Measurements from ENCODE around the gene GRK5. TPM values are rescaled to one million over a fixed set of nuclear protein-coding genes. Genes with fewer than 3 reads are reported as not detected.

Gene GRK5
- total RNA-seq, 4 donors from 2014 or later, result 11.6 to 38.2 (median 21.4) TPM

DNA sequence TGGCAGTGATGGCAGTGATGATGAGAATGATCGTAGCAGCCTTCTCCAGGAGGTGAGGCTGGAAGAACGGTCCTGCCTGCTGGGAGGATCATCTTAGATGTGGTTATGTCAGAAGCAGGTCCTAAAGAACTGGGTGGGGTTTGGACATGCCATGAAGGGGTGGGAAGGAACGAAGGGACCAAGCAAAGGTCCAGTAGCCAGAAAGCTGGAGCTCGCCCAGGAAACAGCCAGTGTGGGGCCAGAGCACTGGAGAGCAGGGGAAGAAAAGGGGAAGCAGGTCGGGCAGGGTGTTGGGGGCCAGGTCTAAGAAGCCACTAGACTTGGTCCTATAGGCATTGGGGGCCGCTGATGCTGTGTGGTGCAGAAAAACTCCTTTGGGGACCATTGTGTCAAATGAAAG lies 207.8 kb downstream of the GRK5 start:
- TF ChIP-seq, protein P1, sequence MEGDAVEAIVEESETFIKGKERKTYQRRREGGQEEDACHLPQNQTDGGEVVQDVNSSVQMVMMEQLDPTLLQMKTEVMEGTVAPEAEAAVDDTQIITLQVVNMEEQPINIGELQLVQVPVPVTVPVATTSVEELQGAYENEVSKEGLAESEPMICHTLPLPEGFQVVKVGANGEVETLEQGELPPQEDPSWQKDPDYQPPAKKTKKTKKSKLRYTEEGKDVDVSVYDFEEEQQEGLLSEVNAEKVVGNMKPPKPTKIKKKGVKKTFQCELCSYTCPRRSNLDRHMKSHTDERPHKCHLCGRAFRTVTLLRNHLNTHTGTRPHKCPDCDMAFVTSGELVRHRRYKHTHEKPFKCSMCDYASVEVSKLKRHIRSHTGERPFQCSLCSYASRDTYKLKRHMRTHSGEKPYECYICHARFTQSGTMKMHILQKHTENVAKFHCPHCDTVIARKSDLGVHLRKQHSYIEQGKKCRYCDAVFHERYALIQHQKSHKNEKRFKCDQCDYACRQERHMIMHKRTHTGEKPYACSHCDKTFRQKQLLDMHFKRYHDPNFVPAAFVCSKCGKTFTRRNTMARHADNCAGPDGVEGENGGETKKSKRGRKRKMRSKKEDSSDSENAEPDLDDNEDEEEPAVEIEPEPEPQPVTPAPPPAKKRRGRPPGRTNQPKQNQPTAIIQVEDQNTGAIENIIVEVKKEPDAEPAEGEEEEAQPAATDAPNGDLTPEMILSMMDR (IDR thresholded peaks at IDR 0.05; ENCODE audit: low read depth), result no peak

- TF ChIP-seq, protein P1 (IDR thresholded peaks at IDR 0.05; ENCODE audit: low read depth), result no peak
Measured at GRCh38 chr10:119415536-119416503, 208.4 kb downstream of the GRK5 start.

GRCh38 chr10:119416855-119417254 lies 209.5 kb downstream of the GRK5 start:
- TF ChIP-seq, protein P1 (IDR thresholded peaks at IDR 0.05; ENCODE audit: low read depth), result no peak

DNA sequence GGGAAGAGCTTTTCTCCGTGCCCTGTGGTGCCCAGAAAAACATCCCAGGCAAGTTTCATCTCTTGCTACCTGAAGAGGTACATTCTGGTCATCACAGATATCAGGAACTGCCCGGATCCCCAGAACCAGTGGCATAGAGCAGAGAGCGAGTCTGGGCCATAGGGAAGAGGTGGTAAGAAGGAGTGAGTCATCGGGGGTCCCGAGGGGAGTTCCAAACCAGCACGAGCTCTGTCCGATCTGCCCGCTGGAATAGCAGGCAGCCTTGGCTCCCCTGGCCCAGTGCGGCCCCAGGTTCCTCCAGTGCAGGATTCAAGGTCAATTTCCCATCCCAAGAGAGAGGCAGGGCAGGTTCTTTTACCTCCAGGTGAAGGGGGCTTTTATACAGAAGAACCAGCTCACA lies 210.5 kb downstream of the GRK5 start:
- TF ChIP-seq, protein P1 (IDR thresholded peaks at IDR 0.05; ENCODE audit: low read depth), result no peak

DNA sequence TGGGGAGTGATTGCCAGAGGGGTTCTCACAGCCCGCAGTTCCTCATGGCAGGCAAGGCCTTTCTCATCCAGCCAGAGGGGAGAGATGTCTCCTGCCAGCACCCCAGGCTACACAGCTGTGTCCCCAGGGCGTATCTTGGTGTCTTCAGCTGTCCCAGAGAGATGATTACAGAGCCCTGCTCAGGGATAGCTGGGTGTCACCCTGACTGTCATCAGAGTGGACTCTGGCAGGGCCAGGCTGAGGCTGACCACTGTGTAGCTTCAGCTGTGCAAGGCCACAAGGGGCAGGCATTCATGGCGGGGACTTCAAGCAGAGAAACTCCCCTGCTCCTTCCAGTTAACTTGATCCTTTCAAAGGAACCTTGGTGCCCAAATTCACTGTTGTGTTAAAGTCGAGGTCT lies 211.0 kb downstream of the GRK5 start:
- TF ChIP-seq, protein P1 (IDR thresholded peaks at IDR 0.05; ENCODE audit: low read depth), result no peak

- TF ChIP-seq, protein P1 (IDR thresholded peaks at IDR 0.05; ENCODE audit: low read depth), result no peak
Measured at GRCh38 chr10:119419931-119420330, 212.6 kb downstream of the GRK5 start.

DNA sequence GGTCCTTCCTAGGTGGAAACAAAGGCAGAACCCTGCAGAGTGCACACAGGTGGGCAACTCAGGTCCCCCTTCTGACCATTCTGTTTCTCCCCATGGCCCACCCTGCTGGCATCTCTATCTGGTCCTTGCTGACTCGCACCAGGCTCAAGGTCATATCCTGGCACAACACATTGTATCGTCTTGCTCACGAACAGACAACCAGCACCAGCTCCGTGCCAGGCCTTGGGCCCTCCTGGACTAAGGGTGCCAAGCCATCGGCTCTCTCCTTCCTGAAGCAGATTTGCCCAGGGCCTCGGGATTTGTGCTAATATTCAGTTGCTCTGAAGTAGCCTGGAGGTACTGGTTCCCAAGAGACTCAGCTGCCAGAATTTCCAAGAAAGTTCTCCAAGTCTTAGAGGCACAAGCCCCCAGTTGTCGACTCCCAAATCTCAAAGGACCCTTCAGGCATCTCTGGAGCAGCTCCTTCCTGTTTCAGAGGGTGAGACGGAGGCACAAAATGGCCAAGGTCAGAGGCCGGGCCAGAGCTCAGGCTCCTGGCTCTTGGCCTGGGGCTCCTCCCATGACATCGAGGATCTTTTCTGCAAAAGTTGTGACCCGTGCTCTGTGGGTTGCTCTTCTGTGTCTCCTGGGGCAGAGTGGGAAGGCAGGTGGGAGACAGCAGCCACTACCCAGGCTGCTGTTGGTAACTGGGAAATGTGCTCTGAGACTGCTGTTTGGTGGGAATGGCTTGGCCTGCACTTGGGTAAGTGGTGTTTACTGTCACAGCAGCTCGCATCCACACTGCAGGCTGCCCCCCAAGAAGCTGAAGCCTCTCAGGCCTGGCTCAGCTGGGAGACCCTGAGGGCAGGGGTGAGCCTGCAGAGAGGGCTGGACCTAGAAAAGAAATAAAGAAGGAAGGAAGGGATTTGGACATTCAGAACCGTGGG lies 213.8 kb downstream of the GRK5 start:
- TF ChIP-seq, protein P1 (IDR thresholded peaks at IDR 0.05; ENCODE audit: low read depth), result no peak
